ENCODE results near the gene WSB2. TPM values are rescaled to one million over a fixed set of nuclear protein-coding genes. Genes with fewer than 3 reads are reported as not detected.

WSB2 gene
- total and polyA plus RNA-seq, 9 of the 15 experiments (the other 6 are each of a cell fraction or from before 2014, with no cell fraction given), result 31.4 to 77.6 (median 52.6) TPM

DNA sequence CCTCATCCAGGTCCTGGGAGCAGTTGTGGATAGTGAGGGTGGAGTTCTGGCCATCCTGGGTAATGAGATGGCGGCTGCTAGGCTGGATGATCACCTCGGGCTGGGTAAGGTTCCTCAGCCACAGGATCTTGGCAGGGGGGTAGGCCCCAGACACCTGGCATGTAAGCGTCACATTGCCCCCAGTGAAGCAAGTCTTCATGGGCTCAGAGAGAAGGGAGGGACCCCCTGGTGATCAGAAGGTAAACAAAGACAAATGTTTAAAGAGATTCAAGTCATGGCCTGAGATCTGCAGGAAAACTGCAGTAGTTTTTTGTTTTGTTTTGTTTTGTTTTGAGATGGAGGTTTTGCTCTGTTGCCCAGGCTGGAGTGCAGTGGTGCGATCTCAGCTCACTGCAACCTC is 12.8 kb upstream of the WSB2 start:
- intact Hi-C loops (cut with micrococcal nuclease) (no loop called here), in situ Hi-C loops (cut with MboI) (no loop called here)
- no peak for ATAC-seq
- no peak overlapping the region for H3K4me3 ChIP-seq
- no peaks in the 10 kb centered on the region for H3K4me1 ChIP-seq (replicated peaks in 1 of 2; ENCODE audit: control insufficient read depth in 2 of 2, insufficient read depth in 2 of 2, low read length in 2 of 2)
- 16% methylated on average over 4 of the region's 4 CpGs for whole genome bisulfite sequencing (ENCODE audit: insufficient coverage, low coverage, missing lambda C conversion rate)
- ChIA-PET CTCF (ENCODE audit: low intra/inter-chr PET ratio) (no interaction called here), POLR2A (interaction anchor here (1.0 kb wide), 1 partner anchor 9 kb away, joined by 5 read pairs; no protein-coding TSS in a partner anchor)
- peaks cover 5 to 19% of the 10 kb centered on the region in 2 experiments for H3K27me3 ChIP-seq (ENCODE audit: control insufficient read depth in 2 of 2, insufficient read depth in 2 of 2, low read length in 2 of 2)
- H4K20me1 ChIP-seq (replicated peaks; ENCODE audit: control insufficient read depth, insufficient read depth, low read length), result no peaks in the 10 kb centered on the region; the same call in 1 of the 2 replicates
- no peak overlapping the region for H2AFZ ChIP-seq (ENCODE audit: low read depth, low read length)
- H3K4me2 ChIP-seq (ENCODE audit: insufficient read depth, low read length), result no peak overlapping the region
- H3K36me3 ChIP-seq (ENCODE audit: control insufficient read depth, insufficient read depth, low read length), result no peaks in the 10 kb centered on the region
- DNase-seq (ENCODE audit: extremely low read depth in 1 of 4, low spot score in 3 of 4), result no peak
- no peak overlapping the region for H3K9ac ChIP-seq (ENCODE audit: insufficient read depth in 1 of 2, low read depth in 2 of 2, low read length in 2 of 2)
- no peaks in the 10 kb centered on the region for H3K79me2 ChIP-seq (ENCODE audit: control insufficient read depth, insufficient read depth, low read length)
- H3K9me1 ChIP-seq (ENCODE audit: control insufficient read depth, insufficient read depth, low read length), result no peaks in the 10 kb centered on the region
- no peak for FAIRE-seq
- no TSS peak for BruUV-seq (replicated peaks)
- no peaks in the 10 kb centered on the region for H3K9me3 ChIP-seq (replicated peaks; ENCODE audit: control insufficient read depth, insufficient read depth, low read depth, low read length)
- TF ChIP-seq, protein P1, sequence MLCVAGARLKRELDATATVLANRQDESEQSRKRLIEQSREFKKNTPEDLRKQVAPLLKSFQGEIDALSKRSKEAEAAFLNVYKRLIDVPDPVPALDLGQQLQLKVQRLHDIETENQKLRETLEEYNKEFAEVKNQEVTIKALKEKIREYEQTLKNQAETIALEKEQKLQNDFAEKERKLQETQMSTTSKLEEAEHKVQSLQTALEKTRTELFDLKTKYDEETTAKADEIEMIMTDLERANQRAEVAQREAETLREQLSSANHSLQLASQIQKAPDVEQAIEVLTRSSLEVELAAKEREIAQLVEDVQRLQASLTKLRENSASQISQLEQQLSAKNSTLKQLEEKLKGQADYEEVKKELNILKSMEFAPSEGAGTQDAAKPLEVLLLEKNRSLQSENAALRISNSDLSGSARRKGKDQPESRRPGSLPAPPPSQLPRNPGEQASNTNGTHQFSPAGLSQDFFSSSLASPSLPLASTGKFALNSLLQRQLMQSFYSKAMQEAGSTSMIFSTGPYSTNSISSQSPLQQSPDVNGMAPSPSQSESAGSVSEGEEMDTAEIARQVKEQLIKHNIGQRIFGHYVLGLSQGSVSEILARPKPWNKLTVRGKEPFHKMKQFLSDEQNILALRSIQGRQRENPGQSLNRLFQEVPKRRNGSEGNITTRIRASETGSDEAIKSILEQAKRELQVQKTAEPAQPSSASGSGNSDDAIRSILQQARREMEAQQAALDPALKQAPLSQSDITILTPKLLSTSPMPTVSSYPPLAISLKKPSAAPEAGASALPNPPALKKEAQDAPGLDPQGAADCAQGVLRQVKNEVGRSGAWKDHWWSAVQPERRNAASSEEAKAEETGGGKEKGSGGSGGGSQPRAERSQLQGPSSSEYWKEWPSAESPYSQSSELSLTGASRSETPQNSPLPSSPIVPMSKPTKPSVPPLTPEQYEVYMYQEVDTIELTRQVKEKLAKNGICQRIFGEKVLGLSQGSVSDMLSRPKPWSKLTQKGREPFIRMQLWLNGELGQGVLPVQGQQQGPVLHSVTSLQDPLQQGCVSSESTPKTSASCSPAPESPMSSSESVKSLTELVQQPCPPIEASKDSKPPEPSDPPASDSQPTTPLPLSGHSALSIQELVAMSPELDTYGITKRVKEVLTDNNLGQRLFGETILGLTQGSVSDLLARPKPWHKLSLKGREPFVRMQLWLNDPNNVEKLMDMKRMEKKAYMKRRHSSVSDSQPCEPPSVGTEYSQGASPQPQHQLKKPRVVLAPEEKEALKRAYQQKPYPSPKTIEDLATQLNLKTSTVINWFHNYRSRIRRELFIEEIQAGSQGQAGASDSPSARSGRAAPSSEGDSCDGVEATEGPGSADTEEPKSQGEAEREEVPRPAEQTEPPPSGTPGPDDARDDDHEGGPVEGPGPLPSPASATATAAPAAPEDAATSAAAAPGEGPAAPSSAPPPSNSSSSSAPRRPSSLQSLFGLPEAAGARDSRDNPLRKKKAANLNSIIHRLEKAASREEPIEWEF (CRISPR knock-in tag; IDR thresholded peaks at IDR 0.05), result no peak
- TF ChIP-seq RCOR1 (IDR thresholded peaks at IDR 0.05; ENCODE audit: borderline replicate concordance in 1 of 2, low read depth in 2 of 2, low read length in 2 of 2), result no peak
- no peak for TF ChIP-seq ZNF324 (CRISPR knock-in tag; IDR thresholded peaks at IDR 0.05)
- TF ChIP-seq TARDBP (IDR thresholded peaks at IDR 0.05), result no peak
- TF ChIP-seq, protein P2, sequence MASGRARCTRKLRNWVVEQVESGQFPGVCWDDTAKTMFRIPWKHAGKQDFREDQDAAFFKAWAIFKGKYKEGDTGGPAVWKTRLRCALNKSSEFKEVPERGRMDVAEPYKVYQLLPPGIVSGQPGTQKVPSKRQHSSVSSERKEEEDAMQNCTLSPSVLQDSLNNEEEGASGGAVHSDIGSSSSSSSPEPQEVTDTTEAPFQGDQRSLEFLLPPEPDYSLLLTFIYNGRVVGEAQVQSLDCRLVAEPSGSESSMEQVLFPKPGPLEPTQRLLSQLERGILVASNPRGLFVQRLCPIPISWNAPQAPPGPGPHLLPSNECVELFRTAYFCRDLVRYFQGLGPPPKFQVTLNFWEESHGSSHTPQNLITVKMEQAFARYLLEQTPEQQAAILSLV (tag; IDR thresholded peaks at IDR 0.05), result no peak
- TF ChIP-seq MAZ (CRISPR knock-in tag; conservative IDR thresholded peaks at IDR 0.05 in 1 of 2, IDR thresholded peaks at IDR 0.05 in 1 of 2), result no peak
- TF ChIP-seq HMGXB4 (CRISPR knock-in tag; IDR thresholded peaks at IDR 0.05), result no peak
- no peak overlapping the region for H3K27ac ChIP-seq (ENCODE audit: extremely low read depth, low read depth, low read length)

All from K562 (cell line).